Omental fat pad (tissue), 4 donors: ENCODE data around the gene ZDHHC18. TPM values are rescaled to one million over a fixed set of nuclear protein-coding genes. Genes with fewer than 3 reads are reported as not detected.

Experiments used
- ATAC-seq: fragments of 150-250 bp; one replicate; pipeline ENCODE4 v1.9.1; 2016; ENCODE audit warnings: mild to moderate bottlenecking, moderate library complexity; ENCODE audit not compliant: low FRiP score
- DNase-seq: peaks from one replicate; pipeline ENCODE4 v3.0.0-alpha.2; 2019; ENCODE audit warnings: low spot score
- total RNA-seq, 4 donors: library from RNA; depleted of rRNA; stranded (reverse); fragments of >200 nt; gene quantifications; one replicate each; pipeline ENCODE4 v1.1.0, GENCODE V29; 2016
- TF ChIP-seq, protein P1 (sequence below), 3 donors: fragments of 450-650 bp; IDR thresholded peaks; one replicate each; pipeline ENCODE4 v1.5.1; 2016 to 2017; ENCODE audit warnings: antibody characterized with exemption in 3 of 3, mild to moderate bottlenecking in 3 of 3, moderate library complexity in 2 of 3

ZDHHC18 gene
- total RNA-seq, 4 donors from 2014 or later: 27.4 to 81.1 (median 33.5) TPM

- TF ChIP-seq, protein P1, sequence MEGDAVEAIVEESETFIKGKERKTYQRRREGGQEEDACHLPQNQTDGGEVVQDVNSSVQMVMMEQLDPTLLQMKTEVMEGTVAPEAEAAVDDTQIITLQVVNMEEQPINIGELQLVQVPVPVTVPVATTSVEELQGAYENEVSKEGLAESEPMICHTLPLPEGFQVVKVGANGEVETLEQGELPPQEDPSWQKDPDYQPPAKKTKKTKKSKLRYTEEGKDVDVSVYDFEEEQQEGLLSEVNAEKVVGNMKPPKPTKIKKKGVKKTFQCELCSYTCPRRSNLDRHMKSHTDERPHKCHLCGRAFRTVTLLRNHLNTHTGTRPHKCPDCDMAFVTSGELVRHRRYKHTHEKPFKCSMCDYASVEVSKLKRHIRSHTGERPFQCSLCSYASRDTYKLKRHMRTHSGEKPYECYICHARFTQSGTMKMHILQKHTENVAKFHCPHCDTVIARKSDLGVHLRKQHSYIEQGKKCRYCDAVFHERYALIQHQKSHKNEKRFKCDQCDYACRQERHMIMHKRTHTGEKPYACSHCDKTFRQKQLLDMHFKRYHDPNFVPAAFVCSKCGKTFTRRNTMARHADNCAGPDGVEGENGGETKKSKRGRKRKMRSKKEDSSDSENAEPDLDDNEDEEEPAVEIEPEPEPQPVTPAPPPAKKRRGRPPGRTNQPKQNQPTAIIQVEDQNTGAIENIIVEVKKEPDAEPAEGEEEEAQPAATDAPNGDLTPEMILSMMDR (IDR thresholded peaks at IDR 0.05): no peak
- ATAC-seq (no peak), DNase-seq (no peak)
Observed at GRCh38 chr1:26784023-26784871, 42.2 kb upstream of the ZDHHC18 start.

DNA sequence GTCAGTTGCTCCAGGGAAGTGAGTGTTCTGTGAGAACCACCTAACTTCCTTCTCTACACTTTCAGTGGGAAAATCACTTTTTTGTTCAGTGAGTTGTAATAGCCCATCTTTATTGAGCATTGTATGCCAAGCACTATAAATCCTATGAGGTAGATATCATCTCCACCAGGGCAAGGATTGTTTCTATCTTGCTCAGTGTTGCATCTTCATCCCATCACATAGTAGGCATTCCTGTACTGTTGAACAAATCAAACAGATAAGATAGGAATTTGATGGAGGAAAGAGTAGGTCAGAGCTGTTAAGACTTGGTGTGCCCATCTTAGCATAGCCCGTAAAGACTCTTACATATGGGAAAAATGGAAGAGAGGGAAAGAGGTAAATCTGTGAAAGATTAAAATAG, 41.6 kb upstream of the ZDHHC18 start:
- DNase-seq: no peak
- TF ChIP-seq, protein P1 (IDR thresholded peaks at IDR 0.05): no peak
- no peak for ATAC-seq

- TF ChIP-seq, protein P1 (IDR thresholded peaks at IDR 0.05): no peak
- DNase-seq (no peak), ATAC-seq (no peak)
Observed at GRCh38 chr1:26785611-26786436, 40.7 kb upstream of the ZDHHC18 start.

DNA sequence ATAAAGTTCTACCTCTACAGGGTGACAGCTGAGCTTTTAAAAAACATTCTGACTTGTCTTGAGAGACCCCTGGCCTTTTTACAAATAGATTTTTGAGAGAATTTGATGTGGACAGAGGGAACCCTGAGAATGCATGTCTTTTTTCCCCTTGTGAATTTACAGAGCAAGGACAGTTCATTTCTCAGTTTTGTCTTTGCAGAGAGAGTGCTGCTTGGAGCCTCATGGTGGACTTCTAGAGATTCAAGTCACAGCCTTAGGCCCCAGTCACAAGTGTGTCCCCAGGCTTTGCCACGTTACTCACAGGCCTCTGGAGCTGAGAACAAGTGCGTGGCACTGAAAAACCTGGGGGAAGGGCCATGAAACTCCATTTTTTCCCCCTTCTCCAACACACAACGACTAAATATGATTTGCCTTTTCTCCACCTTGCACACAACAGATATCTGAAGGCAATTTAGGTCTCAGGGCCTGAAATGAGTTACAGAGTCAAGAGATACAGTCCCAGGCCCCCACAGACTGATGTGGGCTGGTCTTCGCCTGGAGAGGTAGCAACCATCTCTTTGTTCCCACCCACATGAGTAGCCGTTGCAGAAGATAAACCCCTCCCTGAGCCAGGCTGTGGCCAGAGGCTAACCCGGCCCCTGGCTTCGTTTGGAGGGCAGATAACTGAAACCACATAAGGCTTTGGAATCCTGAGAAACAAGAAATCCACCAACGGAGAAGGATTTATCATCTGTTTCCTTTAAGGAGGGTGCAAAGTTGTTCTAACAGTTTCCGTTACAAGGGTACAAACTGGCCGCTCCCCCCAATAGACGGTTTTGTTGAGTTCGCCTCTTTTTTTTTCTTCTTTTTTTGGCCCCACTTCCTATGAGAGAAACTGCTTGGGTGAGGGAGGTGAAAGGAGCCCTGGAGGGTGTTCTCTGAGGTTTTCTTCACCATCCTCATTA, 39.8 kb upstream of the ZDHHC18 start:
- peak; percentile 38 for ATAC-seq
- TF ChIP-seq, protein P1 (IDR thresholded peaks at IDR 0.05): no peak
- DNase-seq: no peak

DNA sequence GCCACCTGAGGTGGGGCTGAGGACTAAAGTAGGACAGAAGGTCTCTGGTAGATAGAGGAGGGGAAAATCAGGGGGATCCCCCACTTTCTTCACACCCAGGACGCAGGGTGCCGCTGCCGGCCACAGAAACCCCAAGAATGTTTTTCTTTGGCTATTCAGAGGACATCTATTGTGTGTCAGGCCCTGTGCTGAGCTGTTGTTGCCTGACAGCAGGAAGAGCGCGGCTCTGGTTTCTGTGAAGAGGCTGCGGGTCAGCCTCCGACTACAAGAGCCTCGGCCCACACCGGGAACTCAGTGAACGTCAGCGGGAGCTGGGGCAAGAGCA, 39.1 kb upstream of the ZDHHC18 start:
- no peak for DNase-seq
- ATAC-seq: peak; percentile 38
- TF ChIP-seq, protein P1 (IDR thresholded peaks at IDR 0.05): no peak

DNA sequence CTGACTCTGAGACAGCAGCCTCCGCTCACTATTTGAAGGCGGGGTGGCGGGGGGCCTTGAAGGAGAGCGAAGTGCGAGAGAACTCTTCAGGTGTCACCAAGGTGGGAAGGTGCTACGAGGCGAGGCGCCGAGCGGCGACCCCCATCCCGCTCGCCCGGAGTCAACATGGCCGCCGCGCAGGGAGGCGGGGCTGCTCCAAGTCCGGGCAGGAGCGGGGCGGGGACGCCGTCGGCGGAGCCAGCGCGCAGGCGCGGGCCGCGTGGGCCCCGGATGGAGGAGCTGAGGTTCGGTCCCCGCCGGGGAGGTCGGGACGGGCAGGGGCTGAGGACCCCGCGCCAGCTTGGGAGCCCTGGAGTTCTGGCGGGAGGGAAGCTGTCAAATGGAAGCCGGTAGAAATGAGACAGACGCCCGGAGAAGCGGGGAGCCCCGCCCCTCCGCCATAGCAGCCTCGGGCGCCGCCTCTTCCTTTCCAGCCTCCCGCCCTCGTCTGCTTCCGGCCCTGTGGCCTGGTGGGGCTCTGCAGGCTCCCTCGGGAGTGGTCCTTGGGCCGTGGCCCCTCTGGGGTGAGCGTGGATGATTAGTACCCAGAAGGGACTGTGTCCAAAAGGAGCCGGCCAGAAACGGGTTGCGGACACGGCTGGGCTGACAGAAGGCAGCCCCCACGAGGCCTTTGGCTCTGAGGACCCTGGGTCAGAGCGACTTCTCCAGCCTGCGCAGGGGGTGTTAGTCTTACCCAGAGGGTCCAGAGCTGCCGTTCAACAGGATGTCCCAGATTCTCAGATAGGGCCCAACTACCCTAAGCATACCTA, 38.6 kb upstream of the ZDHHC18 start, which contains the start of gene PIGV:
PIGV (plus strand) TSS at position 245 of the 809 bp plus-strand sequence. CDS start 2,866 bp downstream, outside the sequence.
- DNase-seq (peak; percentile 58), ATAC-seq (peak; percentile 83)
- TF ChIP-seq, protein P1 (IDR thresholded peaks at IDR 0.05): peak in 2 of 3 donors; percentile 12 to 47
